Measurements from ENCODE around the gene F2RL2.

The F2RL2 gene, protein sequence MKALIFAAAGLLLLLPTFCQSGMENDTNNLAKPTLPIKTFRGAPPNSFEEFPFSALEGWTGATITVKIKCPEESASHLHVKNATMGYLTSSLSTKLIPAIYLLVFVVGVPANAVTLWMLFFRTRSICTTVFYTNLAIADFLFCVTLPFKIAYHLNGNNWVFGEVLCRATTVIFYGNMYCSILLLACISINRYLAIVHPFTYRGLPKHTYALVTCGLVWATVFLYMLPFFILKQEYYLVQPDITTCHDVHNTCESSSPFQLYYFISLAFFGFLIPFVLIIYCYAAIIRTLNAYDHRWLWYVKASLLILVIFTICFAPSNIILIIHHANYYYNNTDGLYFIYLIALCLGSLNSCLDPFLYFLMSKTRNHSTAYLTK

DNA sequence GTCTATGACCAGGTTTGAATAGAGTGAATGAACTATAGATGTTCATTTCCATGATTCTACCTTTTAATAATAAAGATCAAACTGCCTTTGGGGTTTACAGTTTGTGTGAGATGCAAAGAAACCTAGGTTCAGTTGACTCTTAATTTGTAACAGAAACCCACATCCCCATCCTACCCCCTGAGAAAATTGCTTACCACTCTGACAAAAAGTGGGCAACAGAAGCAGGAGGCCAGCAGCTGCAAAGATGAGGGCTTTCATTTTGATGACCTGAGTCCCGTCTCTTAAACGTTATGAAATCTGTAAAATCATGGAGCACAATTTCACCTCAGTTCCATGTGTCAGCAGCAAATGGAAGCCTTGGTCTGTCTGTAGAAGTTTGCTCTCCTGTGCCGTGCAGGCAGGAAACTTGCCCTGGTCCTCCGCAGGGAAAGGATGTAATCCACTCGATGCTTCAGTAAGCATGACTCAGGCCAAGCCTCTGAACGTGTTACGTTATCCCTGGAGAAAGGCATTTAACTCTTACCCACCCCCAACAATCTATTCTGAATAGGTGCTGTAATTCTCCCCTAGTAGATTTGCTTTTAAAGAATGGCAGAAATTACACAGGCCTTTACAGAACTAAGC is at the start of gene F2RL2:
Gene F2RL2, minus strand, starts transcription at position 431 of the 624 bp plus-strand sequence. Its CDS starts 173 bp downstream, at position 258.
- DNase-seq (ENCODE audit: low read depth in 2 of 2, low spot score in 1 of 2): no peak

DNA sequence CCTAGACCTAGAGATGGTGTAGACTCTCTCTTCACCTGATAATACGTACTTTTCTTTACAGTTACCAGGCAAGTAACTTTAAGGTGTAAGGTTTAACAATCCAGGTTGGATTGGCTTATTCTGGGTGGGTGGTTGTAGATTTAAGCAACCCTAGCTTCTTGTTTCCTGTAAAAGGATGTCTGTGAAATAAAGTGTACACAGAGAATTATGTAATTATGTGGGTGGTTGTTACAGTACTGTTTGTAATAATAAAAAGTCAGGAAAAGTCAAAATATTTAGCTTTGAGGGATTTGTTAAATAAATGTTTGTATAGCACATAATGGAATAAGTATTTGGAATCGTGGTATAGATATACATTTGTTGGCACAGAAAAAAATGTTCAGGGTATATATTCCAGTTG is 49.0 kb upstream of the F2RL2 start:
- no peak for DNase-seq (ENCODE audit: low read depth in 2 of 2, low spot score in 1 of 2)

DNA sequence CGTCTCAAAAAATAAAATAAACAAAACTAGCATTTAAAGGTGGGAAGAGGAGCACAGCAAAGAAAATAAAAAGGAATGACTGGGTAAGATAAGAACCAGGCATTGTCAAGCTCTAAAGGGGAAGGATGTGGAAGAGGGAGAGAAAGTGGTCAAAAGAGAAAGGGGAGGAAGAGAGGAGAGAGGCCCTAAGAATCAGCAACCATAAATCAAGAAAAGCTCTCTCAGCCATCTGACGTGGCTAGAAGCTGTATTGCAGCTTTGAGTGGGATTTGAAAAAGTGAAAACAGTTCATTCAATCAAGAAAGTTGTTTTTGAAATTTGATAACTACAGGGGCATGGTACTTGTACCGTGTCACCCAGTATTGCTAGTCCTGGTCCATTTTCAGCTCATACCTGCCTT is 47.3 kb upstream of the F2RL2 start:
- no peak for DNase-seq (ENCODE audit: low read depth in 2 of 2, low spot score in 1 of 2)

- DNase-seq (ENCODE audit: low read depth in 2 of 2, low spot score in 1 of 2): no peak
Observed at GRCh38 chr5:76669245-76669644, 46.0 kb upstream of the F2RL2 start.

DNA sequence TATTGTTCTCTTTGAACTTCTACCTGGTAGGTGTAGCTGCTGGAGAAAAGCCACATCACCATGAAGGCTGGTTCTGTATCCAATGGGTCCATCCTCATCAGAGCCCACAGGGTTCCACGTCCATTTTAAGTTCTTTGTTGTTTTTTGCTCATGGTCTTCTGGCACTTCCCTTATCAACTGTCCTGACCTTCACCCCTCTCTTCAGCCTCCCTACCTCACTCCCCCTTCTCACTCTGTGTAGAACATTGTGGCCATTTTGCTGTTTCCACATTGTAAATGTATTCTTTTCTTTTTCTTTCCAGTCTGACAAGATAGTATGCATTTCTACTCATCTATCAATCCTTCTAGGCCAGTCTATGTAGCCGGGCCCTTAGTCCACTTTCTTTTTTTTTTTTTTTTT is 44.3 kb upstream of the F2RL2 start:
- no peak for DNase-seq (ENCODE audit: low read depth in 2 of 2, low spot score in 1 of 2)

DNA sequence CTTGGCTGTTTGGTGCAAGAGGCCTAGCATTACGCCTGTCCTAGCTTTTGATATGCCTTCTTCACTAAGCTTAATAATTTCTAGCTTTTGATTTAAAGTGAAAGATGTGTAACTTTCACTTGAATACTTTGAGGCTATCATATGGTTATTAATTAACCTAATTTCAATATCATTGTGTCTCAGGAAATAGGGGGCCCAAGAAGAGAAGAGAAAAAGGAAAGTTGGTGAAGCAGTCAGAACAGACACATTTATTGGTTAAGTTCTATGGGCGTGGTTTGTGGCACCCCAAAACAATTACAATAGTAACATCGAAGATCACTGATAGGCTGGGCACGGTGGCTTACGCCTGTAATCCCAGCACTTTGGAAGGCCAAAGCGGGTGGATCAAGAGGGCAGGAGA is 40.9 kb upstream of the F2RL2 start:
- DNase-seq (ENCODE audit: low read depth in 2 of 2, low spot score in 1 of 2): no peak

DNA sequence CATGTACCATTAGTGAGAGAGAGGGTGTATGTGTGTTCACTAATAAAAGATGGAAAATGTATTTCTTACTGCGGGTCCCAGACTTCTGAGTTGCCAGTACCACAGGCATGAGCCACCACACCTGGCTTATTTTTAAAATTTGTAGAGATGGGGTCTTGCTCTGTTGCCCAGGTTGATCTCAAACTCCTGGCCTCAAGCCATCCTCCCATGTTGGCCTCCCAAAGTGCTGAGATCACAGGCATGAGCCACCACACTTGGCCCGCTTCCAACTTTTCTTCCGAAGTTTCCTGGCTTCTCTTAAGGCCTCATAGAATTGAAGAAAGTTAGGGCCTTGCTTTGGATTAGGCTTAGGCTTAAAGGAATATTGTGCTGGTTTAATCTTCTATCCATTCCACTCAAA is 40.4 kb upstream of the F2RL2 start:
- no peak for DNase-seq (ENCODE audit: low read depth in 2 of 2, low spot score in 1 of 2)

- no peak for DNase-seq (ENCODE audit: low read depth in 2 of 2, low spot score in 1 of 2)
Observed at GRCh38 chr5:76662521-76662920, 39.3 kb upstream of the F2RL2 start.

DNA sequence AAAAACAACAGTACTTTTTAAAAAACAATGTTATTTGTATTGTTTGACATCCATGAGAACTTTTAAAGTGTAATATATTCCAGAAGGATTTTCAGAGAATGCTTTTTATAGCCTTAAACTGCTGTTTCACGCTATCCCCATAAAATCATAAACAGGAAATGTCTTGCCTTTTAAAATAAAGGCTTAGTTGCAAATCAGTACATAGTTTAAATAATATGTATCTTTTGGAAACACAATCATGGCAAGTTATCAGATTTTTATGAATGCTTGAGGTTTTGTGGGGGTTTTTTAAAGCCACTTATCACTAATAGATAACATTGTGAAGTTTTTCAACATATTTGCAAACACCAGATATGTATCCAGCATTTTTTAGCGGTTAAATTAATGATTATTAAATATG is 37.2 kb upstream of the F2RL2 start:
- no peak for DNase-seq (ENCODE audit: low read depth in 2 of 2, low spot score in 1 of 2)

- DNase-seq (ENCODE audit: low read depth in 2 of 2, low spot score in 1 of 2): no peak
Observed at GRCh38 chr5:76657683-76658311, 34.6 kb upstream of the F2RL2 start.

DNA sequence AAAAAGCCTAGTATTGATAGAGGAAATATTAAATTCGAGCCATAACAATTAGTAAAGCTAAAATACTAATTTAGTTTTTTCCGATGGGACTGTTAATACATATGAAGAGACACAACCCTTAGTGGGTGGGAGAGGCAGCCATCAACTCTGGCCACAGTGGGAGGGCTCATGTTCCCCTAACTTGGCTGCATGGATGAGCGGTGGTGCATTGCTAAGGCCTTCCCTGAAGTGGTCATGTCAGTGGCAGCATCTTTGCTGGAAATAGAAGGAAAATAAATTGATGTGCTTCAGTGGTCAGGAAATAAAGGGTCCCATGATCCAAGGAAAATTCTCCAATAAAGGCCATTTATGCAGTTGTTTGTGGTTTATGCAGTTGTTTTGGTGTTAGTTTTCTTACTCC is 33.9 kb upstream of the F2RL2 start:
- DNase-seq (ENCODE audit: low read depth in 2 of 2, low spot score in 1 of 2): no peak

- no peak for DNase-seq (ENCODE audit: low read depth in 2 of 2, low spot score in 1 of 2)
Observed at GRCh38 chr5:76652809-76653414, 29.7 kb upstream of the F2RL2 start.

DNA sequence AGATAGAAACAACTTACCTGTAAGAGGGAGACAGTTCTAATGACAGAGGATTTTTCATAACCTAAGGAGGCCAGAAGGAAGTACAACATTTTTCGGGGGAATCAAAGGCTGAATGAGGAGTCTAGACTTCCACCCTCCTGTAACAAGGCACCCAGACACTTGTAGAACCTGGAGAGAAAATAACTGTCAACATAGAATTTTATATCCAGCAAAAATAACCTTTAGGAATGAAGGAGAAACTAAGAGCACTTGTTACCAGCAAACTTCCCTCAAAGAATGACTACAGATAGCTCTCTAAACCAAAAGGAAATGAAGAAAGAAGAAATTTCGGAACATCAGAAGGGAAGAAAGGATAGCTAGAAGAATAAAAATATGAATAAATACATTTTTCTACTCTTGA is 25.9 kb upstream of the F2RL2 start:
- DNase-seq (ENCODE audit: low read depth in 2 of 2, low spot score in 1 of 2): no peak

DNA sequence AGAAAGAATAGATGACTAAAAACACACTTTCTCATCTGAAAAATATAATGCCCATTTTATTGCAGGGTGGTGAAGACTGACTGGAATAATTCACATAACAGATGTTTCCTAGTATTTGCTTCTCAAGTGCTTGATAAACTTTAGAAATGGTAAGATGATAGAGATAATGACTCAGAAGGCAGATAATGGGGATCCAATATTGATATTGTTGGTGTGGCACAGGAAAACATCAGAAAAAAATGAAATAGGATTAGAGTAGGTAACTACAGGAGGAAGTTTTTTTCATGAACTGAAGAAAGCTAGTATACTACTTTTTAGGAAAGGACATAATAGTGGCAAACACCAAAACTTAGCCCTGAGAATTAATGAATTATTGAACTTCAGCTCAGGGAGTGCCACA is 20.2 kb upstream of the F2RL2 start:
- no peak for DNase-seq (ENCODE audit: low read depth in 2 of 2, low spot score in 1 of 2)

- DNase-seq (ENCODE audit: low read depth in 2 of 2, low spot score in 1 of 2): no peak
Observed at GRCh38 chr5:76642390-76643040, 19.3 kb upstream of the F2RL2 start.

GRCh38 chr5:76641514-76642120 is 18.4 kb upstream of the F2RL2 start:
- peak; percentile 39 to 47 for DNase-seq (ENCODE audit: low read depth in 2 of 2, low spot score in 1 of 2)

- no peak for DNase-seq (ENCODE audit: low read depth in 2 of 2, low spot score in 1 of 2)
Observed at GRCh38 chr5:76638479-76638878, 15.3 kb upstream of the F2RL2 start.

DNA sequence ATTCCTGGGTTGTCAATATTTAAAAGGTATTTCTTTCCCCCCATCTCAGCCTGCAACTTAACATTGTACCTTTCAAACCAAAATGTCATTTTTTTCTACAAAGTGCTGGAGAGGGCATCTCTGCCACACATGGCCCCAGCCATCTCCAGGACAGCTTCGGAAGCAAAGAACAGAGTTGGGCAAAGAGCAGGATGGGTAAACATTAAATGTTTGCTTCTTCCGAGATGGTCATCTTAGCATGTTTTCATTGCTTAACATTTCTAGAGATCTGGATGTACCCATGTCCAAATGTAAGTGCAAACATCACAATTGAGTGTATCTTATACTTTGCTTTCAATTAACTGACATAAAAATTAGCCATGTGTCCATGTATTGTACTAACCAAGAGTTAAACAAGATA is 14.3 kb upstream of the F2RL2 start:
- DNase-seq (ENCODE audit: low read depth in 2 of 2, low spot score in 1 of 2): no peak

DNA sequence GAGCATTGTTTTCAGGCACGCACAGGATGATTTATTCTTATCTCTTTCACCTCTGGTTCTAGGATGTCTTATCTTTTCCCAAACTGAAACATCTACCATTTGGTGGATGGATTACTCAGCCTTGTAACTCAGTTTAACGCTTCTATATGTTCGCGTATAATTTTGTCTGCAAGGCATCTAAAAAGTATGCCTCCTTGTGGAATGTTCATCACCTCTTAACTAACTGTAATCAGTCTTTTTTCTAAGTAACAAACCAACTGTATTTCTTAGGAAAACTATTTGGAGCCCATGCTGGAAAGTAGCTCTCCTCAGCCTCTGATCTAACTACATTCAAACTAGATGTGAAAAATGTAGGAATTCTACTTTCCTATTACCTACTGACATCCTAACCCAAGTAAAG is 11.5 kb upstream of the F2RL2 start:
- no peak for DNase-seq (ENCODE audit: low read depth in 2 of 2, low spot score in 1 of 2)

- no peak for DNase-seq (ENCODE audit: low read depth in 2 of 2, low spot score in 1 of 2)
Observed at GRCh38 chr5:76626738-76627137, 3.5 kb upstream of the F2RL2 start.

All from stimulated activated CD8-positive, alpha-beta memory T cell treated with anti-CD3 and anti-CD28 coated beads, Interleukin-4, amount 100 ng/mL, for 1 hour (primary cell).